ENCODE data around the gene DUOX2.

Gene DUOX2

GRCh38 chr15:45114751-45115085, 746 bp upstream of the DUOX2 start:
- Histone ChIP-seq H3K4me1 (ENCODE audit: control insufficient read depth, low read length) (peaks cover 13% of the 10 kb centered on the region), H3K9me3 (ENCODE audit: control insufficient read depth, insufficient read depth, low read length) (no peaks in the 10 kb centered on the region), H3K4me2 (ENCODE audit: low read length) (peak overlapping the region; percentile 42), H3K9me2 (replicated peaks; ENCODE audit: control insufficient read depth, low read length) (no peaks in the 10 kb centered on the region), H3K27me3 (ENCODE audit: control insufficient read depth, low read length) (peaks cover 43% of the 10 kb centered on the region), H3K27ac (ENCODE audit: low read depth, low read length) (no peak overlapping the region), H3K4me3 (ENCODE audit: low read length) (peak overlapping the region; percentile 40), H3K79me2 (ENCODE audit: control insufficient read depth, low read length) (no peaks in the 10 kb centered on the region), H3K36me3 (ENCODE audit: control insufficient read depth, low read length) (no peaks in the 10 kb centered on the region), H4K20me1 (ENCODE audit: control insufficient read depth, insufficient read depth, low read depth, low read length) (no peaks in the 10 kb centered on the region), H3F3A (ENCODE audit: control insufficient read depth, insufficient read depth) (no peaks in the 10 kb centered on the region)
- TF ChIP-seq EZH2phosphoT487 (IDR thresholded peaks at IDR 0.05; ENCODE audit: borderline replicate concordance, low read length) = no peak
- TF ChIP-seq CTCF (IDR thresholded peaks at IDR 0.05; ENCODE audit: low read depth, low read length, poor library complexity, severe bottlenecking) = no peak

GRCh38 chr15:45113380-45113990, 487 bp downstream of the DUOX2 start:
- TF ChIP-seq CTCF (IDR thresholded peaks at IDR 0.05; ENCODE audit: low read depth, low read length, poor library complexity, severe bottlenecking) = no peak
- TF ChIP-seq EZH2phosphoT487 (IDR thresholded peaks at IDR 0.05; ENCODE audit: borderline replicate concordance, low read length) = no peak
- Histone ChIP-seq H3K9me3 (ENCODE audit: control insufficient read depth, insufficient read depth, low read length) (no peaks in the 10 kb centered on the region), H3K4me2 (ENCODE audit: low read length) (peak overlapping the region; percentile 42), H3K27me3 (ENCODE audit: control insufficient read depth, low read length) (peaks cover 43% of the 10 kb centered on the region), H3F3A (ENCODE audit: control insufficient read depth, insufficient read depth) (no peaks in the 10 kb centered on the region), H3K36me3 (ENCODE audit: control insufficient read depth, low read length) (no peaks in the 10 kb centered on the region), H3K9me2 (replicated peaks; ENCODE audit: control insufficient read depth, low read length) (no peaks in the 10 kb centered on the region), H3K4me3 (ENCODE audit: low read length) (no peak overlapping the region), H4K20me1 (ENCODE audit: control insufficient read depth, insufficient read depth, low read depth, low read length) (no peaks in the 10 kb centered on the region), H3K4me1 (ENCODE audit: control insufficient read depth, low read length) (peaks cover 13% of the 10 kb centered on the region), H3K27ac (ENCODE audit: low read depth, low read length) (no peak overlapping the region), H3K79me2 (ENCODE audit: control insufficient read depth, low read length) (no peaks in the 10 kb centered on the region)

GRCh38 chr15:45112591-45113379, 1.2 kb downstream of the DUOX2 start:
- no peaks in the 10 kb centered on the region for H4K20me1 ChIP-seq (ENCODE audit: control insufficient read depth, insufficient read depth, low read depth, low read length)
- no peak overlapping the region for H3K4me3 ChIP-seq (ENCODE audit: low read length)
- H3K4me1 ChIP-seq (ENCODE audit: control insufficient read depth, low read length) = peaks cover 12% of the 10 kb centered on the region
- H3K27me3 ChIP-seq (ENCODE audit: control insufficient read depth, low read length) = peaks cover 43% of the 10 kb centered on the region
- no peaks in the 10 kb centered on the region for H3K9me2 ChIP-seq (replicated peaks; ENCODE audit: control insufficient read depth, low read length)
- no peaks in the 10 kb centered on the region for H3K36me3 ChIP-seq (ENCODE audit: control insufficient read depth, low read length)
- H3K79me2 ChIP-seq (ENCODE audit: control insufficient read depth, low read length) = no peaks in the 10 kb centered on the region
- no peak overlapping the region for H3K27ac ChIP-seq (ENCODE audit: low read depth, low read length)
- no peaks in the 10 kb centered on the region for H3K9me3 ChIP-seq (ENCODE audit: control insufficient read depth, insufficient read depth, low read length)
- TF ChIP-seq CTCF (IDR thresholded peaks at IDR 0.05; ENCODE audit: low read depth, low read length, poor library complexity, severe bottlenecking) (no peak), EZH2phosphoT487 (IDR thresholded peaks at IDR 0.05; ENCODE audit: borderline replicate concordance, low read length) (no peak)
- H3F3A ChIP-seq (ENCODE audit: control insufficient read depth, insufficient read depth) = no peaks in the 10 kb centered on the region
- no peak overlapping the region for H3K4me2 ChIP-seq (ENCODE audit: low read length)
